ENCODE measurements around the gene TUBA3E. TPM values are rescaled to one million over a fixed set of nuclear protein-coding genes. Genes with fewer than 3 reads are reported as not detected.
"Not testable (repeated sequence)": the region's sequence is repeated elsewhere in the genome, so short reads cannot be mapped to it uniquely, and the experiment has no call there.

TUBA3E gene
- polyA plus RNA-seq, 1 donor from 2014 or later: not detected

GRCh38 chr2:130180404-130181324, 17.6 kb downstream of the TUBA3E start:
- H4K20me1 ChIP-seq (ENCODE audit: insufficient read depth); H3K9me3 ChIP-seq (ENCODE audit: low read length); H3K36me3 ChIP-seq (ENCODE audit: insufficient read depth, low read length); H3K9me2 ChIP-seq (ENCODE audit: insufficient read depth, low read length); H3K27me3 ChIP-seq (ENCODE audit: insufficient read depth, low read depth, low read length); H3F3A ChIP-seq (ENCODE audit: insufficient read depth, low read length, poor library complexity, severe bottlenecking): not testable (repeated sequence)
- Histone ChIP-seq H3K4me3 (ENCODE audit: low read length) (peak overlapping the region; percentile 95), H2AFZ (ENCODE audit: low read depth, low read length) (peak overlapping the region; percentile 33), H3K4me2 (ENCODE audit: low read length) (peak overlapping the region; percentile 65), H3K79me2 (replicated peaks; ENCODE audit: insufficient read depth, low read length) (peaks cover 24% of the 10 kb centered on the region), H3K27ac (ENCODE audit: low read length) (peak overlapping the region; percentile 83), H3K9ac (ENCODE audit: low read length) (peak overlapping the region; percentile 87)

DNA sequence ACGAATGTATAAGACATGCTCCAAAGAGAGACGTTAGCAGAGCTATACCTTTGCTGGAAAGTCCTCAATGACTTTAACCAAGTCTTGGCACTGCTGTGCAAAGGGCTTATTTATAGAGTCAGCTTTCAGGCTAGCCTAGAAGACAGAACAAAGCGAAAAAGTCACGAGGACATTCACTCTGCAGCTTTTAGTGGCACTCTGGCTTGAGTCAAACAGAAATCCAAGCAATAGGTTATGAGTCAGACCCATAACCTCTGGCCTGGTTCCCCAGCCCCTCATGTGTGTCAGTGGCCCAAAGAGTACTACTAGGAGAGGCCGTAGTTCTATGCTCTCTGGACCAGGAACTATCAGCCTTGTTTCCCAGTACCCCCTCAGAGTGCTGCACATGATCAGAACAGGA, 23.4 kb downstream of the TUBA3E start:
- H2AFZ ChIP-seq (ENCODE audit: low read depth, low read length); H3K4me3 ChIP-seq (ENCODE audit: low read length); H3K9ac ChIP-seq (ENCODE audit: low read length); H3K4me2 ChIP-seq (ENCODE audit: low read length); H3K27me3 ChIP-seq (ENCODE audit: insufficient read depth, low read depth, low read length); H3K27ac ChIP-seq (ENCODE audit: low read length); H4K20me1 ChIP-seq (ENCODE audit: insufficient read depth); H3K36me3 ChIP-seq (ENCODE audit: insufficient read depth, low read length); H3K9me2 ChIP-seq (ENCODE audit: insufficient read depth, low read length); H3K9me3 ChIP-seq (ENCODE audit: low read length); H3F3A ChIP-seq (ENCODE audit: insufficient read depth, low read length, poor library complexity, severe bottlenecking): not testable (repeated sequence)
- H3K79me2 ChIP-seq (replicated peaks; ENCODE audit: insufficient read depth, low read length): peaks cover 12% of the 10 kb centered on the region

- H3K9me2 ChIP-seq (ENCODE audit: insufficient read depth, low read length): no peaks in the 10 kb centered on the region
- no peak overlapping the region for H3K4me3 ChIP-seq (ENCODE audit: low read length)
- no peaks in the 10 kb centered on the region for H3F3A ChIP-seq (ENCODE audit: insufficient read depth, low read length, poor library complexity, severe bottlenecking)
- H3K79me2 ChIP-seq (replicated peaks; ENCODE audit: insufficient read depth, low read length): no peaks in the 10 kb centered on the region
- H3K36me3 ChIP-seq (ENCODE audit: insufficient read depth, low read length): no peaks in the 10 kb centered on the region
- no peak overlapping the region for H2AFZ ChIP-seq (ENCODE audit: low read depth, low read length)
- H3K9me3 ChIP-seq (ENCODE audit: low read length): no peaks in the 10 kb centered on the region
- no peak overlapping the region for H3K9ac ChIP-seq (ENCODE audit: low read length)
- TF ChIP-seq MXI1 (conservative IDR thresholded peaks at IDR 0.05; ENCODE audit: poor library complexity, severe bottlenecking) (no peak), TAF1 (IDR thresholded peaks at IDR 0.05; ENCODE audit: low read depth) (no peak), EZH2 (IDR thresholded peaks at IDR 0.05; ENCODE audit: borderline replicate concordance, insufficient read depth, low read length, poor library complexity, severe bottlenecking) (no peak), REST (IDR thresholded peaks at IDR 0.05; ENCODE audit: borderline replicate concordance) (no peak), EP300 (conservative IDR thresholded peaks at IDR 0.05; ENCODE audit: poor library complexity, severe bottlenecking) (no peak), SMC3 (conservative IDR thresholded peaks at IDR 0.05; ENCODE audit: poor library complexity) (no peak), POLR2AphosphoS5 (IDR thresholded peaks at IDR 0.05) (no peak), RAD21 (conservative IDR thresholded peaks at IDR 0.05) (no peak)
- TF ChIP-seq, protein P1, sequence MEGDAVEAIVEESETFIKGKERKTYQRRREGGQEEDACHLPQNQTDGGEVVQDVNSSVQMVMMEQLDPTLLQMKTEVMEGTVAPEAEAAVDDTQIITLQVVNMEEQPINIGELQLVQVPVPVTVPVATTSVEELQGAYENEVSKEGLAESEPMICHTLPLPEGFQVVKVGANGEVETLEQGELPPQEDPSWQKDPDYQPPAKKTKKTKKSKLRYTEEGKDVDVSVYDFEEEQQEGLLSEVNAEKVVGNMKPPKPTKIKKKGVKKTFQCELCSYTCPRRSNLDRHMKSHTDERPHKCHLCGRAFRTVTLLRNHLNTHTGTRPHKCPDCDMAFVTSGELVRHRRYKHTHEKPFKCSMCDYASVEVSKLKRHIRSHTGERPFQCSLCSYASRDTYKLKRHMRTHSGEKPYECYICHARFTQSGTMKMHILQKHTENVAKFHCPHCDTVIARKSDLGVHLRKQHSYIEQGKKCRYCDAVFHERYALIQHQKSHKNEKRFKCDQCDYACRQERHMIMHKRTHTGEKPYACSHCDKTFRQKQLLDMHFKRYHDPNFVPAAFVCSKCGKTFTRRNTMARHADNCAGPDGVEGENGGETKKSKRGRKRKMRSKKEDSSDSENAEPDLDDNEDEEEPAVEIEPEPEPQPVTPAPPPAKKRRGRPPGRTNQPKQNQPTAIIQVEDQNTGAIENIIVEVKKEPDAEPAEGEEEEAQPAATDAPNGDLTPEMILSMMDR (IDR thresholded peaks at IDR 0.05; ENCODE audit: poor library complexity, severe bottlenecking): no peak
- H4K20me1 ChIP-seq (ENCODE audit: insufficient read depth): no peaks in the 10 kb centered on the region
- no peaks in the 10 kb centered on the region for H3K27me3 ChIP-seq (ENCODE audit: insufficient read depth, low read depth, low read length)
- no peak overlapping the region for H3K4me2 ChIP-seq (ENCODE audit: low read length)
- H3K27ac ChIP-seq (ENCODE audit: low read length): no peak overlapping the region
Measured at GRCh38 chr2:130169896-130170295, 28.3 kb downstream of the TUBA3E start.

DNA sequence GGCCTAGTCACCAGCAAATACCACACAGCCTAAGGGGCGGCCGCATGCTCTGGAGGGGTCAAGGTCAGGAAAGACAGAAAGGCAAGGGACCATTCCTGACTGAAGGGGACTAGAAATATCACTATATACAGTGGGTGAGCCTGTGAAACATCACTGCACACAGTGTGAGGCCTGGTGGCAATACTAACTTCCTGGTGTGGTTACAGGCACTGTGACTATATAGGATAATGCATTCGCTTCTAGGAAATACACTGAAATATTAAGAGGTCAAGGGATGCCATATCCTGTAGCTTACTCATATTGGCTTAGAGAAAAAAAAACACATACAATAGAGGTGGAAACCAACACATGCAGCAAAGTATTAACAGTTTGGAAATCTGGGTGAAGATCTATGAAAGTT, 29.1 kb downstream of the TUBA3E start:
- not testable (repeated sequence) for H3K27ac ChIP-seq (ENCODE audit: low read length); H3K36me3 ChIP-seq (ENCODE audit: insufficient read depth, low read length); H3K9me3 ChIP-seq (ENCODE audit: low read length)

GRCh38 chr2:130166611-130167010, 31.6 kb downstream of the TUBA3E start:
- H3F3A ChIP-seq (ENCODE audit: insufficient read depth, low read length, poor library complexity, severe bottlenecking); H3K79me2 ChIP-seq (replicated peaks; ENCODE audit: insufficient read depth, low read length); H3K36me3 ChIP-seq (ENCODE audit: insufficient read depth, low read length); H3K9me3 ChIP-seq (ENCODE audit: low read length); H2AFZ ChIP-seq (ENCODE audit: low read depth, low read length); H3K4me3 ChIP-seq (ENCODE audit: low read length); H3K9ac ChIP-seq (ENCODE audit: low read length); H3K4me2 ChIP-seq (ENCODE audit: low read length); H3K27me3 ChIP-seq (ENCODE audit: insufficient read depth, low read depth, low read length); H3K27ac ChIP-seq (ENCODE audit: low read length); H3K9me2 ChIP-seq (ENCODE audit: insufficient read depth, low read length); H4K20me1 ChIP-seq (ENCODE audit: insufficient read depth): not testable (repeated sequence)

More for the DNA sequence above, 29.1 kb downstream of the TUBA3E start:
- H2AFZ ChIP-seq (ENCODE audit: low read depth, low read length); H3K4me2 ChIP-seq (ENCODE audit: low read length); H3K9me2 ChIP-seq (ENCODE audit: insufficient read depth, low read length); H3K27me3 ChIP-seq (ENCODE audit: insufficient read depth, low read depth, low read length); H3K79me2 ChIP-seq (replicated peaks; ENCODE audit: insufficient read depth, low read length); H3F3A ChIP-seq (ENCODE audit: insufficient read depth, low read length, poor library complexity, severe bottlenecking); H3K9ac ChIP-seq (ENCODE audit: low read length); H3K4me3 ChIP-seq (ENCODE audit: low read length); H4K20me1 ChIP-seq (ENCODE audit: insufficient read depth): not testable (repeated sequence)

Measured in neural cell (in vitro differentiated cells).